Activated CD8-positive, alpha-beta memory T cell treated with anti-CD3 and anti-CD28 coated beads for 4 hours (primary cell): ENCODE measurements around the gene SMAD4.

Experiments
- DNase-seq, 2 donors: peaks; one replicate each; pipeline ENCODE4 v3.0.0-alpha.2; 2020; ENCODE audit warnings: low read depth in 2 of 2

Gene SMAD4

GRCh38 chr18:51021226-51021965, 8.6 kb upstream of the SMAD4 start:
- DNase-seq, result no peak

DNA sequence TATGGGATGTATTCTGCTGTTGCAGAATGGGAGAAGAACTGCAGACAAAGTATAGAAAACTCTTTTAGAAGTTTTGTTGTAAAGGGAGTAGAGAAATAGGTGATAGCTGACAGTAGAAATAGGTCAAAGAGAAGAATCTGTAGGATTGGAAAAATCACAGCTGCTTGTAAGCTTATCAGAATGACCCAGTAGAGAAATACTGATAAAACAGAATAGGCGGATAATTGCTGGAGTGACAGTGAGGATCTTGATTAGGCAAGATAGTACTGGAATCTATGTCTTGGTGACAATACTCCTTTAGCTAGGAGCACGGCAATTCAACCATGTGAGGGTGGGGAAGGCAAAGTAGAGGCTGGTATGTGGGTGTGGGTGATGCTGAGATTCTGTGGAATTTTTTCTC, 4.5 kb upstream of the SMAD4 start:
- no peak for DNase-seq

- DNase-seq, result no peak
These were observed 1.7 kb upstream of the SMAD4 start for GRCh38 chr18:51028201-51028805.

GRCh38 chr18:51029378-51029693, 677 bp upstream of the SMAD4 start:
- DNase-seq, result no peak

DNA sequence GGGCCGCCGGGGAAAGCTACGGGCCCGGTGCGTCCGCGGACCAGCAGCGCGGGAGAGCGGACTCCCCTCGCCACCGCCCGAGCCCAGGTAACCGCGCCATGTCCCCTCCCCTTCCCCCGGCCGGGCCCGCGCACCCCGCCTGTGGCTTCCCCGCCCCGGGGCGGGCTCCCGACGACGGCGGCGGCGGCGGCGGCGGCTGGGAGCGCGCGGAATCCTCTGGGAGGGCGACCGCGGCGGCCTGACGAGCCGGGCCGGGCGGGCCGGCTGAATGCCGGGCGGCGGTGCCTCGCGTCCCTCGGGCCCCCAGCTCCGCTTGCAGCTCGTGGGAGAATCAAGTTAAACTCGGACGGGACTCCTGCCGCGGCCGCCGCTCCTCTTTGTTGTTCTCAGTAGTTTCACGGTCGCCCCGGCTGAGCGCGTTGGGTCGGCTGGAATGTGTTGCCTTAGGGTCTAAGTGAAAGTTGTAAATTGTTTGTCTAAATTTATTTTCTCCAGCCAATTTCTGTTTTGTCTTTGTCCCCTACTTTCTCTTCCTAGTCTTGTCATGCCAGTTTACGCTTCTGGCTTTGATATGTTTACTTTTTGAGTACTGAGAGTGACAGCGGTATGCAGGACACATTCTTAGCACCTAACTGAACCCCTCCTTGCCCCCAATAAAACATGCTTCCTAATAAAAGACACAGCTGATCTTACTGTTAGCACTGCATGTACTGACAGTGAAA, 685 bp downstream of the SMAD4 start:
- DNase-seq, result peak; percentile 24 to 38

DNA sequence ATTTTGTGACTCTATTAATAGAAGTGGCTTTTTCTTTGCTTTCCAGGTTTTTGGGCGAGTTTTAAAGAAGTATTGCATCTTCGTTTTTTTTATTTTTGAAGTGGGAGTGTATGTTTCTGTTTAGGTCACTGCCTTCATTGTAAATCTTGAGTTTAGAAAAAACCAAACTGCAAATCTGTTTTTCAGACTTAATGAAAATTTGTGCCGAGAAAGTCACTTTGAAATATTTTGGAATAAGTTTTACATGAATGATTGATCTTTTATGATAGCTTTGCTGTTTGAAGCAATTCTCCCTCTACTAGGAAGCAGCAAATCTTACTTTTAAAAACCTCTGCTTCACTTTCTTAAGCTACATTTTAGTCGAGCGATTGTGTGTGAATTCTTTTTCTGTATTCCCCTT, 2.2 kb downstream of the SMAD4 start:
- DNase-seq, result no peak

- DNase-seq, result no peak
These were observed 7.2 kb downstream of the SMAD4 start for GRCh38 chr18:51037230-51037629.

- DNase-seq, result no peak
These were observed 8.1 kb downstream of the SMAD4 start for GRCh38 chr18:51038110-51038509.

GRCh38 chr18:51039138-51040112, 9.4 kb downstream of the SMAD4 start:
- DNase-seq, result no peak

GRCh38 chr18:51041677-51042352, 11.8 kb downstream of the SMAD4 start:
- DNase-seq, result no peak

GRCh38 chr18:51044928-51045585, 15.0 kb downstream of the SMAD4 start:
- DNase-seq, result no peak

DNA sequence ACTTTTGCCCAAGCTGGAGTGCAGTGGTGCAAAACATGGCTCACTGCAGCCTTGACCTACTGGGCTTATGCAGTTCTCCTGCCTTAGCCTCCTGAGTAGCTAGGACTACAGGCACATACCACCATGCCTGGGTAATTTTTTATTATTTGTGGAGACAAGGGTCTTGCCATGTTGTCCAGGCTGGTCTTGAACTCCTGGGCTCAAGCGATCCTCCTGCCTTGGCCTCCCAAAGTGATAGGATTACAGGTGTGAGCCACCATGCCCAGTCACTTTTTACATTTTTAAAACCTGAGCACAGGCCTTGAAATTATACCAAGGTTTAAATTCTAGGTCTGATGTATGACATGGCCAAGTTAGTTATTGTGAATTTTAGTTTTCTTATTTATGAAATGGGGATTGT, 18.2 kb downstream of the SMAD4 start:
- no peak for DNase-seq

DNA sequence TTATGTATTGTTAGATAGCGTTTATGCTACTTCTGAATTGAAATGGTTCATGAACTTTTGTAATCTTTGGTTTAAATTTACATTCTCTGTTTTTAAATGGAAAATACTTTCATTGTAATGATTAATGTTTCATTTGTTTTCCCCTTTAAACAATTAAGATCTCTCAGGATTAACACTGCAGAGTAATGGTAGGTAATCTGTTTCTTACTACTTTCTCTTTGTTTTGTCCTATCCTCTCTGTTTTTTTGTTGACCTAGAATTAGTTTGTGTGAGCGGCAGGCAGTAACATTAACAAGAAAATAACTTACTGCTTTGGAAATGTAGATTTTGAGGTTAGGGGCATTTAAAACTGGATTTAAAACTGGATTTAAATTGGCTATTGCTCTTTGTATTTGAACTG, 19.1 kb downstream of the SMAD4 start:
- DNase-seq, result no peak

GRCh38 chr18:51051105-51051712, 21.2 kb downstream of the SMAD4 start:
- no peak for DNase-seq

DNA sequence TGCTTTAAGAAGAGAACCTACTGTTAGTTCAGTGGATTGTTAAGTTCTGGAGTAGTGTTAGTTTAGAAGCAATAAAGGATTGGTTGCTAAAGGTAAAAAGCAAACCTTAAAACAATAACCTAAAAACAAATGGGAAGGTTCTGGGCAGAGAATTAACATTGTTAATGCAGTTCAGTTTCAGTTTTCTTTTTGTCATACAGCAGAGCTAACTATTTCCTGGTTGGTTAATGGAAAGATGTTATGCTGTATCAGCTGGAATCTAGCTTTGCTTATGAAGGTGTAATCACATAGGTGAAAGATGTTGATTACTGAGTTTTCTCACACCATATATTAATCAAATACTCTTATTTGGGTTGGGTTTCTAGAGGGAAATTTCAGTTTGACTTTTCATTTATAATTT, 23.8 kb downstream of the SMAD4 start:
- DNase-seq, result no peak

DNA sequence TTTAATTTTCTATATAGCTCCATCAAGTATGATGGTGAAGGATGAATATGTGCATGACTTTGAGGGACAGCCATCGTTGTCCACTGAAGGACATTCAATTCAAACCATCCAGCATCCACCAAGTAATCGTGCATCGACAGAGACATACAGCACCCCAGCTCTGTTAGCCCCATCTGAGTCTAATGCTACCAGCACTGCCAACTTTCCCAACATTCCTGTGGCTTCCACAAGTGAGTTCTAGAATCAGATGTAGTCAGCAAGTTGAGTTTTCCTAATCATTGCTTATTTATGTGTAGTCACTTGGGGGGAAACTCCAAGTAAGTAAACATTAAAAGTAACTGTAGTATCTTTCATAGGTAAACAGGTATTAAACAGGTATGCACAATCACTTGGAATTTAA, 24.8 kb downstream of the SMAD4 start:
- no peak for DNase-seq

DNA sequence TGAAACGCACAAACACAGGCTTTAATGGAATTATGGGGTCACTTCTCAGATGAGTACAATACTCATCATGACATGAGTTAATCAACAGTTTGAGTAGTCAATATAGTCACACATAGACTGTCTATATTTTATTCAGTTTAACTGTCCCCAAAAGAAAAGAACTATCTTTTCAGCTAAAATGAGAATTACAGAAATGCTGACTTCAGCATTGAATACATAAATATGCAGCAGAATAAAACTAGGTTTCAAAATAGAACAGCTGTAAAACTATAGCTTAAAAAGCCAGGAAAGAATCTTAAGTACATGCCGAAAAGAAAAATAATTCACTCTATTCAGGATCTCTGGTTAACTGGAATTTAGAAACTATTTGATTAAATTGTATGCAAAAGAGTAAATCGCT, 30.0 kb downstream of the SMAD4 start:
- DNase-seq, result no peak

DNA sequence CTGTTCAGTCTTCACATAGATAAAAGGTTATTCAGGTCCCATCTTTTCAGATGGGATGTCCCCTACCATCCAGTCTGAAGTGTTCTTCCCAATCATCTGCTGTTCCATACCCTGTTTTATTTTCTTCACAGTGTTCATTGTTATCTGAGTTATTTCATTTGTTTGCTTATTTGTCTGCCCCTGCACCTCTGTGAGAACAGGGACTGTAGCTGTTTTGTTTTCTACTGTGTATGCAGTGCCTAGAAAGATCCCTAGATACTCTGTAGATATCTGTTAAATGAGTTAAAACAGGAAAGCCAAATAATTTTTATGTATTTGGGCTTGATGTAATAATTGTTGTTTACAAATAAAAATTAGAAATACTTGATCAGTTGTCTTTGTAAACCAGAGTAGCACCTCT, 34.2 kb downstream of the SMAD4 start:
- no peak for DNase-seq

DNA sequence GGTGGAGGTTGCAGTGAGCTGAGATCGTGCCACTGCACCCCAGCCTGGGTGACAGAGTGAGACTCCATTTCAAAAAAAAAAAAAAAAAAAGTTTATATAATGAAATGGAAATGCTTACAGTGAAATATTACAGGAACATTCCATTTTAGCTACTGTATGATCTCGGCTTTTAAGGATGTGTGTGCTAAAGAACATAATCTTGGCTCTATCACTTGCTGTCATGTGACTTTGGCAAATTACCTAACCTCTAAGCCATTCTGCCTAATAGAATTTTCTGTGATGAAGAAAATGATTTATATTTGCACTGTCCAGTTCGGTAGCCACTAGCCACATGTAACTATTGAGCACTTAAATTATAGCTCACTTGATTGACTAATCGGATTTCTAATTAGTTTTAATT, 36.3 kb downstream of the SMAD4 start:
- DNase-seq, result no peak

GRCh38 chr18:51068105-51068504, 38.1 kb downstream of the SMAD4 start:
- no peak for DNase-seq

DNA sequence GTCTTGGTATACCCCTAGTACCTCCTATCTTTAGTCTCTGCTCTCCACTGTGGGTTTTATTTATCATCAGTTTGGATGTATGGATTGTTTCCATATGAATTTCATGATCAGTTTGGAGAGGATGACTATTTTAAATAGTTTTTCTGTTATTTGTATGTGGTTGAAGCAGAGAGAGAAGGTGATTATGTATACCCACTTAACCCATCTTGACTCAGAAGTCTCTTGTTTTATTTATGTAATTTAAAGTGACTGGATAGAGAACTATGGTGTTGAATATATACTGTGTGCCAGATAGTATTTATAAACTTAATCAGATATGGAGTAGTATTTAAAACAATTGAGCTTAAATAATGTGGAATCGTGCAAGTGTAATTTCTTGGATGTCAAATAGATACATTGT, 39.9 kb downstream of the SMAD4 start:
- DNase-seq, result no peak
